Prostate gland (tissue), 2 donors: ENCODE data around the gene SETBP1. TPM values are rescaled to one million over a fixed set of nuclear protein-coding genes. Genes with fewer than 3 reads are reported as not detected.

Source experiments
- DNase-seq: peaks from one replicate; pipeline ENCODE4 v3.0.0-alpha.2; 2019; ENCODE audit warnings: low spot score
- H3K27ac ChIP-seq, 2 donors: fragments of 200-600 bp; sonication (generic); 2 replicates each; pipeline ENCODE4 v1.5.1; 2017 to 2019
- H3K27me3 ChIP-seq: fragments of 200-600 bp; sonication (generic); replicated peaks from 2 replicates; pipeline ENCODE4 v1.5.1; 2019; ENCODE audit not compliant: insufficient read depth
- H3K36me3 ChIP-seq, 2 donors: fragments of 200-600 bp; sonication (generic); 1 replicate in 1 of 2; 2 replicates in 1 of 2; pipeline versions ENCODE4 v1.5.1 to v1.8.1; 2017 to 2019
- H3K4me1 ChIP-seq: fragments of 200-600 bp; sonication (generic); replicated peaks from 2 replicates; pipeline ENCODE4 v1.5.1; 2019
- H3K4me3 ChIP-seq, 2 donors: fragments of 200-600 bp; sonication (generic); 2 replicates each; pipeline ENCODE4 v1.5.1; 2017 to 2019
- H3K9me3 ChIP-seq: fragments of 200-600 bp; sonication (generic); 2 replicates; pipeline ENCODE4 v1.5.1; 2017
- POLR2A ChIP-seq: fragments of 450-650 bp; IDR thresholded peaks from one replicate; pipeline ENCODE4 v1.6.1; 2016; ENCODE audit warnings: antibody characterized with exemption, mild to moderate bottlenecking
- POLR2AphosphoS5 ChIP-seq: sonication (generic); formaldehyde crosslinking; IDR thresholded peaks from one replicate; pipeline ENCODE4 v1.6.1; 2017; ENCODE audit warnings: antibody characterized with exemption
- WGBS: methylation state at CpG from one replicate; pipeline ENCODE4 v1.1.5; 2018; 5-methylcytosine and 5-hydroxymethylcytosine counted together
- intact Hi-C: fragments of 100-400 bp; cut with DNase I; formaldehyde crosslinking; loops from one replicate; pipeline ENCODE4 v1.14.2; 2022
- total RNA-seq, 2 donors: library from RNA; depleted of rRNA; stranded (reverse); fragments of >200 nt; gene quantifications; one replicate each; pipeline ENCODE4 v1.1.0, GENCODE V29; 2016
- TF ChIP-seq, protein P1 (sequence below), 4 experiments: fragments of 200-600 bp in 2 of 4; fragments of 450-650 bp in 2 of 4; sonication (generic) in 2 of 4; IDR thresholded peaks; 1 replicate in 3 of 4; 2 replicates in 1 of 4; pipeline ENCODE4 v1.5.1; 2016 to 2019; ENCODE audit warnings: antibody characterized with exemption in 4 of 4, mild to moderate bottlenecking in 2 of 4, moderate library complexity in 2 of 4

SETBP1 gene
- total RNA-seq, 2 donors from 2014 or later = 28.4 to 45.1 TPM

DNA sequence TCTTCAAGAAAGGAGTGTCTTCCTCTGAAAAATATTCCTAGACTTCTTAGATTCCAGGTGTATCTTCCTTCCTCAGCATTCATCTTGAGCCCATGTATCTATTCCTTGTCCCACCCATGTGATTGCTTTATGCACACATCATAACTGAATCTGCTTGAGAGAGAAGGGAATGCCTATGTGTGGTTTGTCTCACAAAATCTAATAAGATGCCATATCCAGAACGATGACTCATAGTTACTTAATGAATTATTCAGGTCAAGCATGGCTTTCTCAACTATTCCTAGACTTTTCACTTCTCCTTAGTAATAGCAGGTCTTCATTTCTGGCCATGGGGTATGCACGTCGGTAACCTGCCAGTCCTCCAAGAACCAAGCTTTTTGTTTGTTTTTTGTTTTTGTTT lies 121.8 kb downstream of the SETBP1 start:
- DNase-seq = no peak
- intact Hi-C loops = loop anchor here (5.0 kb wide), 1 partner anchor 120 kb away; the partner anchor contains the start of gene SETBP1
- Histone ChIP-seq H3K4me3 (no peak overlapping the region), H3K27me3 (no peaks in the 10 kb centered on the region), H3K27ac (peak overlapping the region; percentile 70 to 78), H3K9me3 (no peaks in the 10 kb centered on the region), H3K4me1 (no peaks in the 10 kb centered on the region), H3K36me3 (no peaks in the 10 kb centered on the region)
- no peak for TF ChIP-seq POLR2A
- TF ChIP-seq, protein P1, sequence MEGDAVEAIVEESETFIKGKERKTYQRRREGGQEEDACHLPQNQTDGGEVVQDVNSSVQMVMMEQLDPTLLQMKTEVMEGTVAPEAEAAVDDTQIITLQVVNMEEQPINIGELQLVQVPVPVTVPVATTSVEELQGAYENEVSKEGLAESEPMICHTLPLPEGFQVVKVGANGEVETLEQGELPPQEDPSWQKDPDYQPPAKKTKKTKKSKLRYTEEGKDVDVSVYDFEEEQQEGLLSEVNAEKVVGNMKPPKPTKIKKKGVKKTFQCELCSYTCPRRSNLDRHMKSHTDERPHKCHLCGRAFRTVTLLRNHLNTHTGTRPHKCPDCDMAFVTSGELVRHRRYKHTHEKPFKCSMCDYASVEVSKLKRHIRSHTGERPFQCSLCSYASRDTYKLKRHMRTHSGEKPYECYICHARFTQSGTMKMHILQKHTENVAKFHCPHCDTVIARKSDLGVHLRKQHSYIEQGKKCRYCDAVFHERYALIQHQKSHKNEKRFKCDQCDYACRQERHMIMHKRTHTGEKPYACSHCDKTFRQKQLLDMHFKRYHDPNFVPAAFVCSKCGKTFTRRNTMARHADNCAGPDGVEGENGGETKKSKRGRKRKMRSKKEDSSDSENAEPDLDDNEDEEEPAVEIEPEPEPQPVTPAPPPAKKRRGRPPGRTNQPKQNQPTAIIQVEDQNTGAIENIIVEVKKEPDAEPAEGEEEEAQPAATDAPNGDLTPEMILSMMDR (IDR thresholded peaks at IDR 0.05) = no peak
- TF ChIP-seq POLR2AphosphoS5 = no peak
- 82% methylated on average over 3 of the region's 3 CpGs for WGBS

DNA sequence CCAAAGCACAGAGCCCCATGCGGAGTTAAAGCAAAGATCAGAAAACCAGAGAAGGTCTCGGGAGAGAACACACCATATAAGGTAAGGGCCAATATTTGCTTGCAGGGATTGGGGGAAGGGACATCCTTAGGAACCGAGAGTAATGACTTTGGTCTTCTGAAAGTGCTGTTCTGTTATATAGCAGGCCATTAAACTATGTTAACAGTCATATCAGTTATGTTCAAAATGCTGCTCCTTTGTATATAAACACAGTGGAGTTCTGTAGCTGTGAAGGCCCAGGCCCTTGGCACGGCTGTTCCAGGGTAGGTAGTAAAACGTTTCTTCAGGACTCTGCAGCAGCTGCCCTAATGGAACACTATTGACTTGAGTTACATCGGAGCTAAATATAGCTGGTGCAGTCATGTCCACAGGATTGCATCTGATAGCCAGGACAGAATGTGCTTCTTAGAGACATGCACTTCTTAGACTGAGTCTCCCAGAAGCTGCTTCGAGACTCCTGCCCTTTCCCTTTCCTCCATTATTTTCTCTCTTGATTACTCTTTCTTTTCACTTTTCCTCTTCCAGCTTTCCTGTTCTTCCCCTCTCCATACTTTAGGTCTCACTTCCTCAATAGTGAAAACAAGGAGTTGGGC lies 122.4 kb downstream of the SETBP1 start:
- intact Hi-C loops = loop anchor here (5.0 kb wide), 1 partner anchor 121 kb away; the partner anchor contains the start of gene SETBP1
- H3K9me3 ChIP-seq = no peaks in the 10 kb centered on the region
- H3K27ac ChIP-seq = peak overlapping the region; percentile 70 to 78
- no peaks in the 10 kb centered on the region for H3K4me1 ChIP-seq
- TF ChIP-seq POLR2AphosphoS5 = peak; percentile 87
- TF ChIP-seq, protein P1 (IDR thresholded peaks at IDR 0.05) = no peak
- 53% methylated on average over 7 of the region's 7 CpGs for WGBS
- H3K27me3 ChIP-seq = no peaks in the 10 kb centered on the region
- H3K4me3 ChIP-seq = no peak overlapping the region
- H3K36me3 ChIP-seq = no peaks in the 10 kb centered on the region
- DNase-seq = peak; percentile 69

GRCh38 chr18:44804033-44804432 lies 123.3 kb downstream of the SETBP1 start:
- H3K4me3 ChIP-seq = no peak overlapping the region
- no peak for TF ChIP-seq POLR2AphosphoS5
- H3K36me3 ChIP-seq = no peaks in the 10 kb centered on the region
- intact Hi-C loops = loop anchor here (5.0 kb wide), 1 partner anchor 122 kb away; the partner anchor contains the start of gene SETBP1
- H3K27ac ChIP-seq = peak overlapping the region; percentile 70 to 78
- DNase-seq = no peak
- H3K4me1 ChIP-seq = no peaks in the 10 kb centered on the region
- H3K27me3 ChIP-seq = no peaks in the 10 kb centered on the region
- no peaks in the 10 kb centered on the region for H3K9me3 ChIP-seq
- 91% methylated on average over 2 of the region's 2 CpGs for WGBS

- H3K27ac ChIP-seq = peak overlapping the region; percentile 9 to 78
- intact Hi-C loops = no loop called here
- H3K4me1 ChIP-seq = no peaks in the 10 kb centered on the region
Measured at GRCh38 chr18:44805176-44805575, 124.5 kb downstream of the SETBP1 start.

DNA sequence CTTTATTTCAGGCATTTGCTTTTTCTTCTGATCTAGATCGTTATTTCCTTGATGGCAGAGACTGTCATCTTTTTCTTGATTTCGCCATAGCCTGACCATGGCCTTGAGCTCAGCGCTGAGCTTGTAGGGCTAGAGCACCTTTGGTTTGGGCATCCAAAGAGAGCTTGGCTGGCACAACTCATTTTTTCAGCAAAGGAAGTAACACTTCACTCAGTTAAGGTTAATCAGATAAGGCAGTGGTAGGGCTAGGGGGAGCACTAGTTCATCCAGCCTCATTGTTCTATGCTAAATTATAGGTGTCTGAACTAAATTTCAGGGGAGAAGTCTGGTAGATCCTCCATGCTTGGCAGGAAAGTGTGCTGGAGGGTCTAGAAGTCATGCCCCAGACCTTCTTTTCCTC lies 125.0 kb downstream of the SETBP1 start:
- 96% methylated on average over 3 of the region's 3 CpGs for WGBS

More at GRCh38 chr18:44805176-44805575, 124.5 kb downstream of the SETBP1 start:
- no peaks in the 10 kb centered on the region for H3K27me3 ChIP-seq
- H3K36me3 ChIP-seq = no peaks in the 10 kb centered on the region
- no peak overlapping the region for H3K4me3 ChIP-seq
- no peaks in the 10 kb centered on the region for H3K9me3 ChIP-seq
- WGBS = 82% methylated on average over 3 of the region's 3 CpGs
- DNase-seq = no peak
- TF ChIP-seq, protein P1 (IDR thresholded peaks at IDR 0.05) = no peak
- no peak for TF ChIP-seq POLR2AphosphoS5
- no peak for TF ChIP-seq POLR2A

More for the DNA sequence above, 125.0 kb downstream of the SETBP1 start:
- H3K9me3 ChIP-seq = no peaks in the 10 kb centered on the region
- TF ChIP-seq POLR2A = no peak
- TF ChIP-seq POLR2AphosphoS5 = no peak
- TF ChIP-seq, protein P1 (IDR thresholded peaks at IDR 0.05) = no peak
- no peak overlapping the region for H3K27ac ChIP-seq
- no peak overlapping the region for H3K4me3 ChIP-seq
- no peaks in the 10 kb centered on the region for H3K36me3 ChIP-seq
- DNase-seq = no peak
- intact Hi-C loops = no loop called here
- no peaks in the 10 kb centered on the region for H3K27me3 ChIP-seq
- no peaks in the 10 kb centered on the region for H3K4me1 ChIP-seq
